GM23248 (cell line): Measurements from ENCODE around the gene PDCL3. TPM values are rescaled to one million over a fixed set of nuclear protein-coding genes. Genes with fewer than 3 reads are reported as not detected.

ENCODE experiments used
- DNase-seq: peaks from one replicate; pipeline ENCODE4 v3.0.0-alpha.2; 2015
- H2AFZ ChIP-seq: fragments of 200-600 bp; sonication (generic); 2 replicates; pipeline ENCODE4 v1.6.1; 2016; ENCODE audit warnings: antibody characterized with exemption
- H3F3A ChIP-seq: fragments of 200-600 bp; sonication (generic); 2 replicates; pipeline ENCODE4 v1.6.1; 2016; ENCODE audit warnings: mild to moderate bottlenecking, antibody characterized with exemption, mixed run types; ENCODE audit not compliant: insufficient read depth
- H3K27ac ChIP-seq: fragments of 200-600 bp; sonication (generic); 2 replicates; pipeline ENCODE4 v1.5.1; 2016; ENCODE audit warnings: mild to moderate bottlenecking
- H3K27me3 ChIP-seq: fragments of 200-600 bp; sonication (generic); replicated peaks from 2 replicates; pipeline ENCODE4 v1.6.1; 2016; ENCODE audit warnings: mild to moderate bottlenecking; ENCODE audit not compliant: insufficient read depth
- H3K36me3 ChIP-seq: fragments of 200-600 bp; sonication (generic); 2 replicates; pipeline ENCODE4 v1.6.1; 2016; ENCODE audit warnings: low read depth, mild to moderate bottlenecking
- H3K4me1 ChIP-seq: fragments of 200-600 bp; sonication (generic); 2 replicates; pipeline ENCODE4 v1.6.1; 2016; ENCODE audit warnings: mild to moderate bottlenecking; ENCODE audit not compliant: insufficient read depth
- H3K4me2 ChIP-seq: fragments of 200-600 bp; sonication (generic); one replicate; pipeline ENCODE4 v1.6.1; 2016; ENCODE audit warnings: mild to moderate bottlenecking; ENCODE audit not compliant: unreplicated experiment
- H3K4me3 ChIP-seq: fragments of 200-600 bp; sonication (generic); 2 replicates; pipeline ENCODE4 v1.5.1; 2016; ENCODE audit warnings: mild to moderate bottlenecking
- H3K79me2 ChIP-seq: fragments of 200-600 bp; sonication (generic); 2 replicates; pipeline ENCODE4 v1.6.1; 2016; ENCODE audit warnings: mild to moderate bottlenecking; ENCODE audit not compliant: insufficient read depth
- H3K9ac ChIP-seq: fragments of 200-600 bp; sonication (generic); 2 replicates; pipeline ENCODE4 v1.6.1; 2016; ENCODE audit warnings: mild to moderate bottlenecking
- H3K9me2 ChIP-seq: fragments of 200-600 bp; sonication (generic); 2 replicates; pipeline ENCODE4 v1.6.1; 2016; ENCODE audit warnings: mixed run types, mild to moderate bottlenecking, moderate library complexity; ENCODE audit not compliant: insufficient read depth
- H3K9me3 ChIP-seq: fragments of 200-600 bp; sonication (generic); one replicate; pipeline ENCODE4 v1.6.1; 2017; ENCODE audit warnings: low read depth
- H4K20me1 ChIP-seq: fragments of 200-600 bp; sonication (generic); 2 replicates; pipeline ENCODE4 v1.6.0; 2016; ENCODE audit not compliant: insufficient read depth
- EZH2 ChIP-seq: fragments of 200-600 bp; sonication (generic); IDR thresholded peaks from 2 replicates; pipeline ENCODE4 v1.6.1; 2018; ENCODE audit warnings: antibody characterized with exemption, mild to moderate bottlenecking; ENCODE audit not compliant: insufficient read depth, poor library complexity, severe bottlenecking
- EZH2phosphoT487 ChIP-seq: fragments of 200-600 bp; sonication (generic); IDR thresholded peaks from 2 replicates; pipeline ENCODE4 v1.6.1; 2018; ENCODE audit warnings: antibody characterized with exemption, moderate library complexity, mild to moderate bottlenecking, low read depth; ENCODE audit not compliant: insufficient read depth
- WGBS, 2 experiments: methylation state at CpG; one replicate each; pipeline ENCODE4 v1.1.6; 2015 to 2017; ENCODE audit warnings: low lambda C conversion rate in 2 of 2, low coverage in 1 of 2; ENCODE audit errors: missing lambda C conversion rate in 2 of 2; 5-methylcytosine and 5-hydroxymethylcytosine counted together
- in situ Hi-C: fragments of 300-500 bp; cut with MboI; formaldehyde crosslinking; loops from 2 replicates; pipeline ENCODE4 v1.15.0; 2020
- polyA plus RNA-seq: library from polyadenylated mRNA; unstranded; fragments of >200 nt; fragmentation: Nextera tagmentation; extraction: Ambion mirVana; gene quantifications from 2 replicates; pipeline ENCODE4 v1.2.1, GENCODE V29; 2016
- total RNA-seq: library from RNA; depleted of rRNA; stranded (reverse); fragments of >200 nt; shearing (Covaris generic); gene quantifications from 2 replicates; pipeline ENCODE4 v1.2.3, GENCODE V29; 2014

PDCL3 gene
- total and polyA plus RNA-seq, 2 experiments from 2014 or later: 12.1 to 33.1 TPM

DNA sequence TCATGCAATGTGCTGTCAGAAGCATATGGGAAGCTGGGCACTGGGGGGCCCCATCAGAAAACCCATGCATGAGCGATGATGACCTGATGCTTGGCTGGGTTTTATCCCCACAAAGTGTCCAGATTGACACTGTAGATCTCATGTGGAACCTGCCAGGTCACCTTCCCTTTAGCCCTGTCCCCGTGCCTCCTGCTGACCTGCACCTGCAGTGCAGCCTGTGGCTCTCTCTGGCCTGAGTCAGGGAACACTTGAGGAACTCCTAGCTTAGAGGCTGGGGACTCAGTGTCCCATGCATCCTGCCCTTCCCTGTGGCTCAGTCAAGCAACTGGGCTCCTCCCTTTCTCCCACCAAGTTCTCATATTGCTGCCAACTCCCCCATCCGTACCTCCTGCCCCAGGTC, 57.7 kb downstream of the PDCL3 start:
- H3K27me3 ChIP-seq: peaks cover 46% of the 10 kb centered on the region
- H3K4me2 ChIP-seq: no peak overlapping the region
- H4K20me1 ChIP-seq: no peaks in the 10 kb centered on the region
- no peaks in the 10 kb centered on the region for H3K79me2 ChIP-seq
- no peaks in the 10 kb centered on the region for H3K9me2 ChIP-seq
- in situ Hi-C loops: loop anchor here (25.0 kb wide), 1 partner anchor 592 kb away; no protein-coding TSS in a partner anchor
- no peak overlapping the region for H3K9ac ChIP-seq
- H3K4me1 ChIP-seq: no peaks in the 10 kb centered on the region
- H3F3A ChIP-seq: no peaks in the 10 kb centered on the region
- no peaks in the 10 kb centered on the region for H3K9me3 ChIP-seq
- TF ChIP-seq EZH2phosphoT487 (no peak), EZH2 (no peak)
- WGBS, 2 experiments: 28 to 44% methylated on average over 3 of the region's 3 CpGs
- no peaks in the 10 kb centered on the region for H3K36me3 ChIP-seq
- H3K4me3 ChIP-seq: no peak overlapping the region
- H2AFZ ChIP-seq: no peak overlapping the region
- DNase-seq: no peak
- no peak overlapping the region for H3K27ac ChIP-seq

- Histone ChIP-seq H3K4me1 (no peaks in the 10 kb centered on the region), H3K4me3 (no peak overlapping the region), H3K9ac (no peak overlapping the region), H3K79me2 (no peaks in the 10 kb centered on the region), H3K4me2 (no peak overlapping the region), H3K9me3 (no peaks in the 10 kb centered on the region), H2AFZ (no peak overlapping the region), H3K27ac (no peak overlapping the region), H3K9me2 (no peaks in the 10 kb centered on the region), H3K27me3 (peaks cover 55% of the 10 kb centered on the region), H4K20me1 (no peaks in the 10 kb centered on the region), H3K36me3 (no peaks in the 10 kb centered on the region), H3F3A (no peaks in the 10 kb centered on the region)
- TF ChIP-seq EZH2phosphoT487 (no peak), EZH2 (no peak)
- no peak for DNase-seq
- 39 to 42% methylated on average over 8 of the region's 8 CpGs for WGBS, 2 experiments
- in situ Hi-C loops: loop anchor here (25.0 kb wide), 1 partner anchor 591 kb away; no protein-coding TSS in a partner anchor
Measured at GRCh38 chr2:100621371-100621951, 58.7 kb downstream of the PDCL3 start.

- WGBS, 2 experiments: 60 to 63% methylated on average over 8 of the region's 8 CpGs
- in situ Hi-C loops: loop anchor here (25.0 kb wide), 1 partner anchor 589 kb away; no protein-coding TSS in a partner anchor
- H3K27ac ChIP-seq: no peak overlapping the region
- no peaks in the 10 kb centered on the region for H3K36me3 ChIP-seq
- H3K9ac ChIP-seq: no peak overlapping the region
- H4K20me1 ChIP-seq: no peaks in the 10 kb centered on the region
- H3K4me2 ChIP-seq: no peak overlapping the region
- peaks cover 63% of the 10 kb centered on the region for H3K27me3 ChIP-seq
- H3K79me2 ChIP-seq: no peaks in the 10 kb centered on the region
- H3K4me3 ChIP-seq: no peak overlapping the region
- no peak for TF ChIP-seq EZH2phosphoT487
- TF ChIP-seq EZH2: no peak
- DNase-seq: no peak
- H2AFZ ChIP-seq: no peak overlapping the region
- no peaks in the 10 kb centered on the region for H3K9me3 ChIP-seq
- no peaks in the 10 kb centered on the region for H3K4me1 ChIP-seq
- H3K9me2 ChIP-seq: no peaks in the 10 kb centered on the region
- H3F3A ChIP-seq: no peaks in the 10 kb centered on the region
Measured at GRCh38 chr2:100623033-100623715, 60.4 kb downstream of the PDCL3 start.

- no peak for DNase-seq
- Histone ChIP-seq H3K27ac (no peak overlapping the region), H3F3A (no peaks in the 10 kb centered on the region), H3K79me2 (no peaks in the 10 kb centered on the region), H3K9ac (no peak overlapping the region), H3K4me3 (no peak overlapping the region), H3K9me3 (no peaks in the 10 kb centered on the region), H4K20me1 (no peaks in the 10 kb centered on the region), H3K9me2 (no peaks in the 10 kb centered on the region), H3K4me1 (no peaks in the 10 kb centered on the region), H3K4me2 (no peak overlapping the region), H3K36me3 (no peaks in the 10 kb centered on the region), H3K27me3 (peaks cover 56% of the 10 kb centered on the region), H2AFZ (no peak overlapping the region)
- TF ChIP-seq EZH2: no peak
- no peak for TF ChIP-seq EZH2phosphoT487
- in situ Hi-C loops: loop anchor here (25.0 kb wide), 1 partner anchor 588 kb away; no protein-coding TSS in a partner anchor
- 30 to 35% methylated on average over 2 of the region's 2 CpGs for WGBS, 2 experiments
Measured at GRCh38 chr2:100623930-100624329, 61.1 kb downstream of the PDCL3 start.
